H1 (cell line): ENCODE measurements around the gene SH3D19. TPM values are rescaled to one million over a fixed set of nuclear protein-coding genes. Genes with fewer than 3 reads are reported as not detected.

Source experiments
- CTCF ChIA-PET: fragments of 300-600 bp; sonication (Branson Sonifier 250); formaldehyde crosslinking; loops from one replicate; lab custom pipeline; 2021; ENCODE audit not compliant: partially characterized antibody; lab: Charles Lee
- POLR2A ChIA-PET: fragments of 300-600 bp; sonication (Branson Sonifier 250); formaldehyde crosslinking; loops from one replicate; lab custom pipeline; 2021; ENCODE audit warnings: inconsistent platforms; ENCODE audit not compliant: partially characterized antibody; lab: Charles Lee
- DNase-seq, 2 experiments: peaks; one replicate each; pipeline versions ENCODE4 v3.0.0 to v3.0.0-alpha.2; 2010 to 2022; ENCODE audit warnings: low spot score in 2 of 2, low read depth in 1 of 2, mixed read lengths in 1 of 2
- FAIRE-seq: peaks from 2 replicates; lab custom pipeline; 2011; peaks lifted over from hg19 to GRCh38; lab: Jason Lieb, UNC
- H2AFZ ChIP-seq: 2 replicates; pipeline ENCODE4 v1.8.1; 2012; ENCODE audit warnings: low read length, inconsistent platforms
- H2AK5ac ChIP-seq: 2 replicates; pipeline ENCODE4 v1.6.1; 2013; ENCODE audit warnings: low read depth, low read length
- H2BK120ac ChIP-seq: replicated peaks from 2 replicates; pipeline ENCODE3; 2013; ENCODE audit warnings: low read depth, low read length, inconsistent platforms
- H2BK12ac ChIP-seq: 2 replicates; pipeline ENCODE4 v1.6.1; 2013; ENCODE audit warnings: low read depth, low read length
- H2BK15ac ChIP-seq: 2 replicates; pipeline ENCODE4 v1.6.1; 2013; ENCODE audit warnings: low read length
- H2BK20ac ChIP-seq: 2 replicates; pipeline ENCODE4 v1.6.1; 2013; ENCODE audit warnings: low read length
- H2BK5ac ChIP-seq: 2 replicates; pipeline ENCODE4 v1.6.1; 2013; ENCODE audit warnings: low read depth, low read length
- H3K14ac ChIP-seq: 2 replicates; pipeline ENCODE4 v1.6.1; 2013; ENCODE audit warnings: inconsistent platforms; ENCODE audit not compliant: insufficient read length
- H3K18ac ChIP-seq: 2 replicates; pipeline ENCODE4 v1.6.1; 2013; ENCODE audit warnings: low read length; ENCODE audit errors: extremely low read depth
- H3K23ac ChIP-seq: 2 replicates; pipeline ENCODE4 v1.6.1; 2013; ENCODE audit warnings: inconsistent platforms; ENCODE audit not compliant: insufficient read length
- H3K23me2 ChIP-seq: 2 replicates; pipeline ENCODE4 v1.6.1; 2013; ENCODE audit warnings: low read depth, low read length
- H3K27ac ChIP-seq: 2 replicates; pipeline ENCODE4 v1.6.1; 2011; ENCODE audit warnings: low read depth, low read length, inconsistent platforms
- H3K27me3 ChIP-seq, 4 experiments: replicated peaks in 1 of 4; 1 replicate in 1 of 4; 2 replicates in 3 of 4; pipeline versions ENCODE4 v1.6.1 to v1.8.1; 2011 to 2013; ENCODE audit warnings: low read length in 3 of 4, mild to moderate bottlenecking in 3 of 4, inconsistent platforms in 2 of 4, mixed read lengths in 2 of 4, moderate library complexity in 1 of 4; ENCODE audit not compliant: control insufficient read depth in 3 of 4, insufficient read depth in 3 of 4; ENCODE audit errors: extremely low read depth in 1 of 4
- H3K36me3 ChIP-seq, 4 experiments: 2 replicates each; pipeline versions ENCODE4 v1.6.1 to v1.8.1; 2011 to 2013; ENCODE audit warnings: mild to moderate bottlenecking in 4 of 4, low read length in 3 of 4, moderate library complexity in 2 of 4, control low read depth in 1 of 4, inconsistent platforms in 1 of 4; ENCODE audit not compliant: insufficient read depth in 4 of 4, control insufficient read depth in 2 of 4
- H3K4ac ChIP-seq: replicated peaks from 2 replicates; pipeline ENCODE3; 2013; ENCODE audit warnings: low read length, low read depth, mixed read lengths, inconsistent platforms; ENCODE audit not compliant: insufficient read length
- H3K4me1 ChIP-seq, 4 experiments: replicated peaks in 1 of 4; 1 replicate in 1 of 4; 2 replicates in 3 of 4; pipeline versions ENCODE4 v1.6.1 to v1.8.1; 2011 to 2013; ENCODE audit warnings: low read length in 3 of 4, inconsistent platforms in 2 of 4, mixed read lengths in 1 of 4; ENCODE audit not compliant: insufficient read depth in 4 of 4, control insufficient read depth in 3 of 4
- H3K4me2 ChIP-seq, 2 experiments: 2 replicates each; pipeline versions ENCODE4 v1.6.1 to v1.8.1; 2011 to 2013; ENCODE audit warnings: low read depth in 2 of 2, low read length in 2 of 2, control low read depth in 1 of 2, inconsistent platforms in 1 of 2, mild to moderate bottlenecking in 1 of 2; ENCODE audit not compliant: insufficient read depth in 1 of 2
- H3K4me3 ChIP-seq, 4 experiments: fragments of 200-600, 300-600 bp in 1 of 4; sonication (generic), shearing (Covaris generic), sonication (Bioruptor Twin) in 1 of 4; 2 replicates each; pipeline versions ENCODE4 v1.5.1 to v1.8.1; 2011 to 2016; ENCODE audit warnings: low read length in 4 of 4, low read depth in 3 of 4, control low read depth in 2 of 4, inconsistent platforms in 2 of 4, mild to moderate bottlenecking in 2 of 4, mixed read lengths in 1 of 4, moderate library complexity in 1 of 4; ENCODE audit not compliant: insufficient read depth in 2 of 4; ENCODE audit errors: extremely low read depth in 1 of 4
- H3K56ac ChIP-seq: replicated peaks from 2 replicates; pipeline ENCODE3; 2013; ENCODE audit warnings: low read depth, mild to moderate bottlenecking, mixed read lengths, low read length, inconsistent platforms; ENCODE audit not compliant: insufficient read length
- H3K79me1 ChIP-seq: 2 replicates; pipeline ENCODE4 v1.6.1; 2013; ENCODE audit warnings: low read depth, low read length, control low read depth
- H3K79me2 ChIP-seq, 2 experiments: 2 replicates each; pipeline versions ENCODE4 v1.6.1 to v1.8.1; 2012 to 2013; ENCODE audit warnings: low read length in 2 of 2, mild to moderate bottlenecking in 2 of 2, inconsistent platforms in 1 of 2; ENCODE audit not compliant: insufficient read depth in 2 of 2, control insufficient read depth in 1 of 2
- H3K9ac ChIP-seq, 4 experiments: replicated peaks in 1 of 4; 1 replicate in 1 of 4; 2 replicates in 3 of 4; pipeline versions ENCODE4 v1.6.1 to v1.8.1; 2011 to 2013; ENCODE audit warnings: low read depth in 3 of 4, low read length in 3 of 4, control low read depth in 2 of 4, mild to moderate bottlenecking in 2 of 4, moderate library complexity in 2 of 4, inconsistent platforms in 1 of 4; ENCODE audit errors: extremely low read depth in 1 of 4
- H3K9me3 ChIP-seq, 2 experiments: 2 replicates each; pipeline versions ENCODE4 v1.6.1 to v1.8.1; 2012 to 2013; ENCODE audit warnings: mild to moderate bottlenecking in 2 of 2, moderate library complexity in 2 of 2, control low read depth in 1 of 2, inconsistent platforms in 1 of 2, low read depth in 1 of 2, low read length in 1 of 2, mixed read lengths in 1 of 2; ENCODE audit not compliant: insufficient read depth in 2 of 2
- H4K20me1 ChIP-seq, 2 experiments: replicated peaks in 1 of 2; 2 replicates each; pipeline versions ENCODE3 to v1.8.1; 2011 to 2013; ENCODE audit warnings: inconsistent platforms in 2 of 2, low read length in 2 of 2, mild to moderate bottlenecking in 1 of 2; ENCODE audit not compliant: insufficient read depth in 2 of 2, control insufficient read depth in 1 of 2
- H4K5ac ChIP-seq: 2 replicates; pipeline ENCODE4 v1.6.1; 2013; ENCODE audit warnings: low read length, low read depth, mixed read lengths, inconsistent platforms; ENCODE audit not compliant: insufficient read length
- H4K8ac ChIP-seq: 2 replicates; pipeline ENCODE4 v1.8.0; 2013; ENCODE audit warnings: mild to moderate bottlenecking, moderate library complexity, low read length, inconsistent platforms; ENCODE audit not compliant: insufficient read depth; ENCODE audit errors: extremely low read depth
- H4K91ac ChIP-seq: replicated peaks from 2 replicates; pipeline ENCODE3; 2013; ENCODE audit warnings: low read length, mixed read lengths, inconsistent platforms; ENCODE audit not compliant: insufficient read length
- CHD1 ChIP-seq: IDR thresholded peaks from 2 replicates; pipeline ENCODE4 v1.6.1; 2012; ENCODE audit warnings: low read depth, low read length, improper control_type of control experiment
- CTCF ChIP-seq, 3 experiments: IDR thresholded peaks; 1 replicate in 2 of 3; 2 replicates in 1 of 3; pipeline versions ENCODE4 v1.5.1 to v1.6.1; 2011; ENCODE audit warnings: low read length in 3 of 3, mild to moderate bottlenecking in 3 of 3, inconsistent platforms in 2 of 3, low read depth in 1 of 3, moderate library complexity in 1 of 3; ENCODE audit not compliant: insufficient read depth in 1 of 3; ENCODE audit errors: control extremely low read depth in 1 of 3
- EP300 ChIP-seq, 2 experiments: IDR thresholded peaks; 1 replicate in 1 of 2; 2 replicates in 1 of 2; pipeline ENCODE4 v1.6.1; 2011 to 2012; ENCODE audit warnings: low read depth in 2 of 2, low read length in 2 of 2, mild to moderate bottlenecking in 2 of 2, borderline replicate concordance in 1 of 2, inconsistent platforms in 1 of 2, moderate library complexity in 1 of 2
- EZH2 ChIP-seq: fragments of 200-600 bp; sonication (generic); IDR thresholded peaks from 2 replicates; pipeline ENCODE4 v1.7.1; 2012; ENCODE audit warnings: low read depth, mild to moderate bottlenecking, moderate library complexity, low read length, inconsistent platforms; ENCODE audit not compliant: severe bottlenecking
- NANOG ChIP-seq: IDR thresholded peaks from 2 replicates; pipeline ENCODE4 v1.6.1; 2011; ENCODE audit warnings: low read length, low read depth, mild to moderate bottlenecking, inconsistent platforms; ENCODE audit not compliant: insufficient read depth, poor library complexity, severe bottlenecking
- NRF1 ChIP-seq: IDR thresholded peaks from 2 replicates; pipeline ENCODE4 v1.6.1; 2011; ENCODE audit warnings: mild to moderate bottlenecking, low read depth, low read length, improper control_type of control experiment
- POLR2AphosphoS5 ChIP-seq: IDR thresholded peaks from 2 replicates; pipeline ENCODE4 v1.6.1; 2011; ENCODE audit warnings: low read depth, low read length
- RBBP5 ChIP-seq: IDR thresholded peaks from 2 replicates; pipeline ENCODE4 v1.7.1; 2012; ENCODE audit warnings: low read depth, mild to moderate bottlenecking, inconsistent platforms, low read length, moderate library complexity, borderline replicate concordance
- RXRA ChIP-seq: IDR thresholded peaks from 2 replicates; pipeline ENCODE4 v1.6.1; 2011; ENCODE audit warnings: low read depth, mild to moderate bottlenecking, low read length, moderate library complexity; ENCODE audit not compliant: insufficient read depth
- TEAD4 ChIP-seq: IDR thresholded peaks from 2 replicates; pipeline ENCODE4 v1.6.1; 2012; ENCODE audit warnings: low read depth, low read length, inconsistent platforms, mixed read lengths
- YY1 ChIP-seq: IDR thresholded peaks from 2 replicates; pipeline ENCODE4 v1.6.1; 2011; ENCODE audit warnings: low read depth, mild to moderate bottlenecking, low read length
- WGBS, 2 experiments: shearing (Covaris generic) in 1 of 2; methylation state at CpG; one replicate each; pipeline versions ENCODE4 v1.1.6 to v1.1.7; 2013 to 2015; ENCODE audit warnings: low lambda C conversion rate in 2 of 2, mixed read lengths in 2 of 2, inconsistent platforms in 1 of 2, low coverage in 1 of 2, missing lambda C conversion rate in 1 of 2; ENCODE audit not compliant: insufficient replicate concordance in 2 of 2, insufficient coverage in 1 of 2, insufficient read length in 1 of 2; ENCODE audit errors: extremely low coverage in 1 of 2, missing lambda C conversion rate in 1 of 2; 5-methylcytosine and 5-hydroxymethylcytosine counted together
- polyA plus RNA-seq, 7 experiments: library from polyadenylated mRNA; depleted of rRNA in 3 of 7; stranded (reverse) in 5 of 7; unstranded in 2 of 7; fragments of >200 nt in 5 of 7; fragments of 200-250 nt in 2 of 7; gene quantifications; 1 replicate in 5 of 7; 2 replicates in 1 of 7; 4 replicates in 1 of 7; pipeline versions ENCODE4 v1.2.1 to v1.2.3, GENCODE V29; 2011 to 2013; ENCODE audit warnings: missing spikeins in 2 of 7, mixed read lengths in 2 of 7
- total RNA-seq: library from RNA; stranded (reverse); fragmentation: NEBNext Ultra II Directional; extraction: Animal tissue kit (Norgen Biotek cat#: 25700); gene quantifications from 2 replicates; pipeline ENCODE4 v1.2.1, GENCODE V29; 2021

The SH3D19 gene
- total and polyA plus RNA-seq, 2 of the 8 experiments (the other 6 are each of a cell fraction or from before 2014, with no cell fraction given), result 11.7 to 51.3 TPM

- H4K8ac ChIP-seq, result no peak overlapping the region
- no peak overlapping the region for H2BK120ac ChIP-seq
- no peak overlapping the region for H3K4ac ChIP-seq
- POLR2A ChIA-PET, result interaction anchor here (1.1 to 1.5 kb wide), 2 partner anchors 11 to 31 kb away, joined by 3 to 4 read pairs; no protein-coding TSS in a partner anchor
- H3K9me3 ChIP-seq, result no peaks in the 10 kb centered on the region
- no peak overlapping the region for H4K5ac ChIP-seq
- H3K27ac ChIP-seq, result no peak overlapping the region
- H3K4me2 ChIP-seq, result no peak overlapping the region
- no peaks in the 10 kb centered on the region for H4K20me1 ChIP-seq
- no peak overlapping the region for H2AK5ac ChIP-seq
- H2BK15ac ChIP-seq, result no peak overlapping the region
- no peaks in the 10 kb centered on the region for H3K4me1 ChIP-seq
- H3K79me2 ChIP-seq, result no peaks in the 10 kb centered on the region
- DNase-seq (no peak), FAIRE-seq (no peak)
- H3K27me3 ChIP-seq, result no peaks in the 10 kb centered on the region; a peak in 1 of 7 replicates
- H3K79me1 ChIP-seq, result no peaks in the 10 kb centered on the region
- CTCF ChIA-PET, result interaction anchor here (1.0 to 1.7 kb wide), 5 partner anchors 10 to 257 kb away, joined by 3 to 5 read pairs (median 4); no protein-coding TSS in a partner anchor
- WGBS, 2 experiments, result 93% methylated on average over 4 of the region's 4 CpGs; no CpG with 5 or more reads in 1 of the 2 experiments
- no peak overlapping the region for H2BK5ac ChIP-seq
- H2BK12ac ChIP-seq, result no peak overlapping the region
- no peak overlapping the region for H3K56ac ChIP-seq
- no peaks in the 10 kb centered on the region for H3K36me3 ChIP-seq
- no peak overlapping the region for H3K4me3 ChIP-seq
- H3K23me2 ChIP-seq, result no peaks in the 10 kb centered on the region
- H2BK20ac ChIP-seq, result no peak overlapping the region
- H3K23ac ChIP-seq, result no peak overlapping the region
- no peak overlapping the region for H4K91ac ChIP-seq
- no peak overlapping the region for H2AFZ ChIP-seq
- H3K14ac ChIP-seq, result no peak overlapping the region
- no peak overlapping the region for H3K9ac ChIP-seq
- H3K18ac ChIP-seq, result no peak overlapping the region
- TF ChIP-seq NRF1, result no peak
- TF ChIP-seq EP300 (IDR thresholded peaks at IDR 0.05; ENCODE audit: borderline replicate concordance in 1 of 2, low read depth in 2 of 2, low read length in 2 of 2), result no peak
- TF ChIP-seq CTCF (IDR thresholded peaks at IDR 0.05; ENCODE audit: control extremely low read depth in 1 of 3, insufficient read depth in 1 of 3, low read depth in 1 of 3, low read length in 3 of 3), result no peak
- TF ChIP-seq CHD1, result no peak
- no peak for TF ChIP-seq NANOG
- TF ChIP-seq TEAD4, result no peak
- no peak for TF ChIP-seq POLR2AphosphoS5
- TF ChIP-seq YY1, result no peak
- no peak for TF ChIP-seq RXRA
- no peak for TF ChIP-seq EZH2
- no peak for TF ChIP-seq RBBP5
Observed at GRCh38 chr4:151355155-151355554, 29.8 kb upstream of the SH3D19 start.
